HUES6 (cell line): ENCODE results near the gene USP9X.
"Not testable (repeated sequence)": the region's sequence is repeated elsewhere in the genome, so short reads cannot be mapped to it uniquely, and the experiment has no call there.

Experiments
- H3K27ac ChIP-seq: 2 replicates; pipeline ENCODE4 v1.7.0; 2013; ENCODE audit warnings: low read depth, mild to moderate bottlenecking, low read length, inconsistent platforms
- H3K27me3 ChIP-seq: 2 replicates; pipeline ENCODE4 v1.6.1; 2013; ENCODE audit warnings: low read length; ENCODE audit not compliant: control insufficient read depth, insufficient read depth
- H3K36me3 ChIP-seq: 2 replicates; pipeline ENCODE4 v1.6.1; 2013; ENCODE audit warnings: low read length; ENCODE audit not compliant: control insufficient read depth, insufficient read depth
- H3K4me1 ChIP-seq: 2 replicates; pipeline ENCODE4 v1.6.1; 2013; ENCODE audit warnings: low read length; ENCODE audit not compliant: control insufficient read depth, insufficient read depth
- H3K4me3 ChIP-seq: 2 replicates; pipeline ENCODE4 v1.5.1; 2013; ENCODE audit warnings: low read depth, low read length
- H3K9ac ChIP-seq: one replicate; pipeline ENCODE4 v1.6.1; 2013; ENCODE audit warnings: mild to moderate bottlenecking, low read length
- H3K9me3 ChIP-seq: 2 replicates; pipeline ENCODE4 v1.6.1; 2013; ENCODE audit warnings: low read depth, low read length; ENCODE audit not compliant: control insufficient read depth, insufficient read depth

Gene USP9X

DNA sequence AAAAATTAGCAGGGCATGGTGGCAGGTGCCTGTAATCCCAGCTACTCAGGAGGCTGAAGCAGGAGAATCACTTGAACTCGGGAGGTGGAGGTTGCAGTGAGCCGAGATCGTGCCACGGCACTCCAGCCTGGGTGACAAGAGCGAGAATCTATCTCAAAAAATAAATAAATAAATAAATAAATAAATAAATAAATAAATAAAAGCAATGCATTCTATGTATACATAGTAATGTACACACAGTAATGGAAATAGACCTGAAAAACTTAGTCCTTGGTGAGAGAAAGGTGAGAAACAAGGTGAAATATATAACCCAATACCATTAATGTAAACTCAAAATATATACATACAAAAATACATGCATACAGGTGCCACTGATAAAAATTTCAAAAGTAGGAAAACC is 197.1 kb downstream of the USP9X start:
- not testable (repeated sequence) for H3K27ac ChIP-seq, H3K27me3 ChIP-seq, H3K4me3 ChIP-seq, H3K4me1 ChIP-seq, H3K9ac ChIP-seq, H3K36me3 ChIP-seq, H3K9me3 ChIP-seq

DNA sequence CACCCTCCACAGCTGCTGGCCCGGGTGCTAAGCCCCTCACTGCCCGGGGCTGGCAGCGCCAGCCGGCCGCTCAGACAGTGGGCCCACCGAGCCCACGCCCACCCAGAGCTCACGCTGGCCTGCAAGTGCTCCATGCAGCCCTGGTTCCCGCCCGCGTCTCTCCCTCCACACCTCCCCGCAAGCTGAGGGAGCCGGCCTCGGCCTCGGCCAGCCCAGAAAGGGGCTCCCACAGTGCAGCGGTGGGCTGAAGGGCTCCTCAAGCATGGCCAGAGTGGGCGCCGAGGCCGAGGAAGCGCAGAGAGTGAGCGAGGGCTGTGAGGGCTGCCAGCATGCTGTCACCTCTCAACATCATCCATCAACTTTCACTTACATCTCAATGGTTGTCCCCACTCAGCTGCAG is 200.7 kb downstream of the USP9X start:
- H3K4me1 ChIP-seq, H3K9me3 ChIP-seq, H3K36me3 ChIP-seq, H3K9ac ChIP-seq, H3K27ac ChIP-seq, H3K4me3 ChIP-seq, H3K27me3 ChIP-seq: not testable (repeated sequence)
